Ovary (tissue), 9 donors: Measurements from ENCODE around the gene RILPL2. TPM values are rescaled to one million over a fixed set of nuclear protein-coding genes. Genes with fewer than 3 reads are reported as not detected.
A peak's percentile ranks its signal among the peaks of the same experiment; 100 is the strongest.
"Not testable (repeated sequence)": the region's sequence is repeated elsewhere in the genome, so short reads cannot be mapped to it uniquely, and the experiment has no call there.

Experiments
- DNase-seq, 5 donors: peaks; one replicate each; pipeline ENCODE4 v3.0.0-alpha.2; 2019 to 2020
- H3K27ac ChIP-seq, 2 donors: fragments of 200-600 bp; one replicate each; pipeline versions ENCODE4 v1.5.1 to v1.8.0; 2019 to 2022
- H3K27me3 ChIP-seq: fragments of 200-600 bp; one replicate; pipeline ENCODE4 v1.8.0; 2022
- H3K36me3 ChIP-seq: fragments of 200-600 bp; sonication (generic); one replicate; pipeline ENCODE4 v1.5.1; 2019
- H3K4me1 ChIP-seq: one replicate; pipeline ENCODE4 v1.8.1; 2013; ENCODE audit warnings: mild to moderate bottlenecking, moderate library complexity; ENCODE audit not compliant: insufficient read depth
- H3K4me3 ChIP-seq: fragments of 200-600 bp; sonication (generic); one replicate; pipeline ENCODE4 v1.5.1; 2017
- H3K9me3 ChIP-seq, 2 donors: fragments of 200-600 bp in 1 of 2; sonication (generic) in 1 of 2; one replicate each; pipeline versions ENCODE4 v1.5.1 to v1.8.1; 2013 to 2019; ENCODE audit warnings: mild to moderate bottlenecking in 1 of 2, moderate library complexity in 1 of 2
- CTCF ChIP-seq, 3 donors: fragments of 450-650 bp in 2 of 3; fragments of 200-600 bp in 1 of 3; IDR thresholded peaks; one replicate each; pipeline versions ENCODE4 v1.5.1 to v1.8.0; 2016 to 2022; ENCODE audit warnings: antibody characterized with exemption in 3 of 3, mild to moderate bottlenecking in 1 of 3
- EP300 ChIP-seq: sonication (generic); formaldehyde crosslinking; IDR thresholded peaks from one replicate; pipeline ENCODE4 v1.6.1; 2017; ENCODE audit warnings: antibody characterized with exemption
- POLR2A ChIP-seq: fragments of 450-650 bp; IDR thresholded peaks from one replicate; pipeline ENCODE4 v1.6.1; 2017; ENCODE audit warnings: antibody characterized with exemption, mild to moderate bottlenecking, moderate library complexity
- WGBS, 3 donors: extraction: QIAGEN DNeasy Blood & Tissue Kit in 1 of 3; methylation state at CpG; one replicate each; pipeline versions ENCODE4 v1.1.5 to v1.1.7; 2013 to 2017; 5-methylcytosine and 5-hydroxymethylcytosine counted together
- intact Hi-C, 4 donors: fragments of 100-400 bp; cut with DNase I; formaldehyde crosslinking; loops; one replicate each; pipeline versions ENCODE4 v1.11.0 to v1.15.1; 2022 to 2023
- polyA plus RNA-seq, 2 donors: library from polyadenylated mRNA; stranded (reverse); fragments of 200-250 nt in 1 of 2; fragments of 350-450 nt in 1 of 2; fragmentation: Illumina TruSeq in 1 of 2; extraction: RNeasy Lipid Tissue Mini Kit (QIAGEN cat#74804) in 1 of 2; gene quantifications; one replicate each; pipeline ENCODE4 v1.2.3, GENCODE V29; 2013 to 2014
- total RNA-seq, 7 donors: library from RNA; depleted of rRNA in 2 of 7; stranded (reverse); fragments of >200 nt in 2 of 7; fragmentation: NEBNext Ultra II Directional in 3 of 7; extraction: Animal tissue kit (Norgen Biotek cat#: 25700) in 3 of 7; gene quantifications; one replicate each; pipeline versions ENCODE4 v1.1.0 to v1.2.4, GENCODE V29; 2016 to 2023
- donor health status: DM: no; HTN: no; CAD: no; lungs with moderate emphysema.
- donor health status: DM: no; HTN: no; CAD: no.
- donor health status: Bipolar disorder and iron deficiency.
- donor health status: DM: yes; HTN: yes; CAD: no.
- donor health status: DM: no; HTN: no; CAD: no.
- donor health status: DM: yes; HTN: yes; CAD: no.

The RILPL2 gene
- total and polyA plus RNA-seq, 9 donors, result 4.6 to 8.7 (median 5.8) TPM

GRCh38 chr12:123369229-123369628 is 67.3 kb downstream of the RILPL2 start:
- no peak for TF ChIP-seq EP300
- 85 to 94% (median 93%) methylated on average over 5 of the region's 5 CpGs for WGBS, 3 donors
- Histone ChIP-seq H3K27me3 (no peaks in the 10 kb centered on the region), H3K4me1 (no peaks in the 10 kb centered on the region), H3K27ac (no peak overlapping the region), H3K9me3 (no peaks in the 10 kb centered on the region), H3K4me3 (no peak overlapping the region), H3K36me3 (no peaks in the 10 kb centered on the region)
- peak in 1 of 5 donors; percentile 16 for DNase-seq
- intact Hi-C loops, result no loop called here

GRCh38 chr12:123368431-123368830 is 68.1 kb downstream of the RILPL2 start:
- H3K36me3 ChIP-seq, H3K27me3 ChIP-seq, intact Hi-C loops, H3K9me3 ChIP-seq, H3K4me1 ChIP-seq, H3K4me3 ChIP-seq, H3K27ac ChIP-seq: not testable (repeated sequence)
- 91 to 93% (median 91%) methylated on average over 7 of the region's 7 CpGs for WGBS, 3 donors
- DNase-seq, result peak in 1 of 5 donors; percentile 19

- Histone ChIP-seq H3K4me3 (no peak overlapping the region), H3K27me3 (no peaks in the 10 kb centered on the region), H3K9me3 (no peaks in the 10 kb centered on the region), H3K36me3 (no peaks in the 10 kb centered on the region), H3K27ac (no peak overlapping the region), H3K4me1 (peaks cover 2% of the 10 kb centered on the region)
- peak in 1 of 5 donors; percentile 25 for DNase-seq
- TF ChIP-seq EP300 (no peak), POLR2A (no peak), CTCF (IDR thresholded peaks at IDR 0.05) (no peak)
- intact Hi-C loops, result no loop called here
- 88 to 93% (median 91%) methylated on average over 4 of the region's 4 CpGs for WGBS, 3 donors
Measured at GRCh38 chr12:123367511-123367910, 69.0 kb downstream of the RILPL2 start.

Other genes starting within 250 kb of the RILPL2 start
- 10 to 100 TPM; 14.2 to 28.4 (median 21.9) TPM for gene MPHOSPH9, start 203.5 kb downstream of the RILPL2 start, total RNA-seq
- gene MPHOSPH9, start 203.5 kb downstream of the RILPL2 start, polyA plus RNA-seq, result 1 to 10 TPM; 4.2 to 8.7 TPM
- gene MTRFR, start 203.2 kb downstream of the RILPL2 start, total RNA-seq, result 10 to 100 TPM; 13.4 to 21.2 (median 17.3) TPM
- 10 to 100 TPM; 17.5 to 20.0 TPM for gene MTRFR, start 203.2 kb downstream of the RILPL2 start, polyA plus RNA-seq
- 10 to 100 TPM; 34.5 to 93.1 (median 69.0) TPM for gene CDK2AP1, start 164.8 kb downstream of the RILPL2 start, total RNA-seq
- 100 to 1,000 TPM in 1 of 2 donors, 10 to 100 TPM in 1; 71.1 to 144 TPM for gene CDK2AP1, start 164.8 kb downstream of the RILPL2 start, polyA plus RNA-seq
- gene SBNO1, start 71.8 kb downstream of the RILPL2 start, total RNA-seq, result 10 to 100 TPM; 13.7 to 34.0 (median 27.2) TPM
- 10 to 100 TPM in 1 of 2 donors, 1 to 10 TPM in 1; 5.7 to 12.5 TPM for gene SBNO1, start 71.8 kb downstream of the RILPL2 start, polyA plus RNA-seq
- gene KMT5A, start 52.6 kb downstream of the RILPL2 start, total RNA-seq, result 10 to 100 TPM; 14.4 to 31.0 (median 22.6) TPM
- 10 to 100 TPM; 21.6 to 47.9 TPM for gene KMT5A, start 52.6 kb downstream of the RILPL2 start, polyA plus RNA-seq
- 10 to 100 TPM; 13.7 to 18.4 (median 15.8) TPM for gene SNRNP35, start 21.5 kb upstream of the RILPL2 start, total RNA-seq
- 10 to 100 TPM; 24.7 to 39.9 TPM for gene SNRNP35, start 21.5 kb upstream of the RILPL2 start, polyA plus RNA-seq
- 10 to 100 TPM in 6 of 7 donors, 1 to 10 TPM in 1; 9.8 to 25.1 (median 23.9) TPM for gene RILPL1, start 97.0 kb upstream of the RILPL2 start, total RNA-seq
- 10 to 100 TPM; 11.1 to 13.8 TPM for gene RILPL1, start 97.0 kb upstream of the RILPL2 start, polyA plus RNA-seq
- gene TMED2, start 147.9 kb upstream of the RILPL2 start, total RNA-seq, result 100 to 1,000 TPM in 6 of 7 donors, 10 to 100 TPM in 1; 96.3 to 250 (median 182) TPM
- gene TMED2, start 147.9 kb upstream of the RILPL2 start, polyA plus RNA-seq, result 100 to 1,000 TPM; 106 to 228 TPM
- 10 to 100 TPM; 12.0 to 26.6 (median 19.1) TPM for gene DDX55, start 165.4 kb upstream of the RILPL2 start, total RNA-seq
- gene DDX55, start 165.4 kb upstream of the RILPL2 start, polyA plus RNA-seq, result 10 to 100 TPM; 16.2 to 18.3 TPM
- 10 to 100 TPM; 33.0 to 80.8 (median 41.7) TPM for gene EIF2B1, start 197.0 kb upstream of the RILPL2 start, total RNA-seq
- 10 to 100 TPM; 27.1 to 47.6 TPM for gene EIF2B1, start 197.0 kb upstream of the RILPL2 start, polyA plus RNA-seq
- gene GTF2H3, start 197.1 kb upstream of the RILPL2 start, total RNA-seq, result 10 to 100 TPM in 6 of 7 donors, 1 to 10 TPM in 1; 8.1 to 29.5 (median 21.2) TPM
- gene GTF2H3, start 197.1 kb upstream of the RILPL2 start, polyA plus RNA-seq, result 10 to 100 TPM in 1 of 2 donors, 1 to 10 TPM in 1; 9.3 to 27.8 TPM
- gene TCTN2, start 234.4 kb upstream of the RILPL2 start, total RNA-seq, result 10 to 100 TPM; 13.2 to 26.4 (median 18.8) TPM
- gene TCTN2, start 234.4 kb upstream of the RILPL2 start, polyA plus RNA-seq, result 10 to 100 TPM; 13.1 to 17.6 TPM